Gastroesophageal sphincter (tissue), 3 donors: Measurements from ENCODE around the gene IQCM.

Experiments used
- POLR2AphosphoS5 ChIP-seq: sonication (generic); formaldehyde crosslinking; IDR thresholded peaks from one replicate; pipeline ENCODE4 v1.6.1; 2017; ENCODE audit warnings: antibody characterized with exemption
- TF ChIP-seq, protein P1 (sequence below), 4 experiments: fragments of 200-600 bp in 2 of 4; fragments of 450-650 bp in 2 of 4; sonication (generic) in 1 of 4; IDR thresholded peaks; one replicate each; pipeline ENCODE4 v1.5.1; 2017 to 2019; ENCODE audit warnings: antibody characterized with exemption in 4 of 4, mild to moderate bottlenecking in 2 of 4, moderate library complexity in 2 of 4

DNA sequence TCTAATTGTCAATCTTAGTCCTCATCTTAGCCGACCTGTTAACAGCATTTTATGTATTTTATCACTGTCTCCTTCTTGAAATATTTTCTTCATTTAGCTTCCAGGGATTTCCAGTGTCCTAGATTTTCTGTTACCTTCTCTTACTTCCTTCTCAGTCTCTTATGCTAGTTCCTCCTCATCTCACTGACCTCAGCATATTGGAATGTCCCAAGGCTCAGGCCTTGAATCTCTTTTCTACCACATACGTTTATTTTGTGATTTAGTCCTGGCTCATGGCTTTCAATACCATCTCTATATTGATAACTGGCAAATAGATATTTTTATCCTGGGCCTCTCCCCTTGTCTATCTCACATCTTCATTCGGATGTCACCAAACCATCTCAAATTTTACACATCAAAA lies 61.1 kb downstream of the IQCM start:
- TF ChIP-seq, protein P1, sequence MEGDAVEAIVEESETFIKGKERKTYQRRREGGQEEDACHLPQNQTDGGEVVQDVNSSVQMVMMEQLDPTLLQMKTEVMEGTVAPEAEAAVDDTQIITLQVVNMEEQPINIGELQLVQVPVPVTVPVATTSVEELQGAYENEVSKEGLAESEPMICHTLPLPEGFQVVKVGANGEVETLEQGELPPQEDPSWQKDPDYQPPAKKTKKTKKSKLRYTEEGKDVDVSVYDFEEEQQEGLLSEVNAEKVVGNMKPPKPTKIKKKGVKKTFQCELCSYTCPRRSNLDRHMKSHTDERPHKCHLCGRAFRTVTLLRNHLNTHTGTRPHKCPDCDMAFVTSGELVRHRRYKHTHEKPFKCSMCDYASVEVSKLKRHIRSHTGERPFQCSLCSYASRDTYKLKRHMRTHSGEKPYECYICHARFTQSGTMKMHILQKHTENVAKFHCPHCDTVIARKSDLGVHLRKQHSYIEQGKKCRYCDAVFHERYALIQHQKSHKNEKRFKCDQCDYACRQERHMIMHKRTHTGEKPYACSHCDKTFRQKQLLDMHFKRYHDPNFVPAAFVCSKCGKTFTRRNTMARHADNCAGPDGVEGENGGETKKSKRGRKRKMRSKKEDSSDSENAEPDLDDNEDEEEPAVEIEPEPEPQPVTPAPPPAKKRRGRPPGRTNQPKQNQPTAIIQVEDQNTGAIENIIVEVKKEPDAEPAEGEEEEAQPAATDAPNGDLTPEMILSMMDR (IDR thresholded peaks at IDR 0.05) = no peak
- no peak for TF ChIP-seq POLR2AphosphoS5
